MM.1S (cell line): Measurements from ENCODE around the gene DENND4A.

ENCODE experiments used
- DNase-seq: peaks from one replicate; pipeline ENCODE4 v3.0.0-alpha.2; 2015
- H2AFZ ChIP-seq: fragments of 300-600 bp; sonication (generic); 2 replicates; pipeline ENCODE4 v1.6.0; 2016; ENCODE audit warnings: antibody characterized with exemption, low read length
- H3F3A ChIP-seq: fragments of 300-600 bp; sonication (generic); 2 replicates; pipeline ENCODE4 v1.6.1; 2016; ENCODE audit warnings: mild to moderate bottlenecking, antibody characterized with exemption, low read length, moderate library complexity, mixed read lengths; ENCODE audit not compliant: insufficient read depth
- H3K27ac ChIP-seq: fragments of 300-600 bp; sonication (generic); 2 replicates; pipeline ENCODE4 v1.5.1; 2016; ENCODE audit warnings: mild to moderate bottlenecking, low read length
- H3K27me3 ChIP-seq: fragments of 300-600 bp; sonication (generic); replicated peaks from 2 replicates; pipeline ENCODE4 v1.6.0; 2016; ENCODE audit warnings: low read length; ENCODE audit not compliant: insufficient read depth
- H3K36me3 ChIP-seq: fragments of 300-600 bp; sonication (generic); replicated peaks from 2 replicates; pipeline ENCODE4 v1.6.1; 2016; ENCODE audit warnings: mild to moderate bottlenecking, low read length, mixed read lengths; ENCODE audit not compliant: insufficient read depth
- H3K4me1 ChIP-seq: fragments of 300-600 bp; sonication (generic); 2 replicates; pipeline ENCODE4 v1.6.1; 2016; ENCODE audit warnings: low read length, mixed read lengths
- H3K4me2 ChIP-seq: fragments of 300-600 bp; sonication (generic); 2 replicates; pipeline ENCODE4 v1.6.0; 2016; ENCODE audit warnings: low read depth, low read length
- H3K4me3 ChIP-seq: fragments of 300-600 bp; sonication (generic); 2 replicates; pipeline ENCODE4 v1.5.1; 2016; ENCODE audit warnings: low read length, mixed read lengths
- H3K79me2 ChIP-seq: fragments of 300-600 bp; sonication (generic); 2 replicates; pipeline ENCODE4 v1.6.1; 2016; ENCODE audit warnings: mixed run types, low read length, mixed read lengths
- H3K9ac ChIP-seq: fragments of 300-600 bp; sonication (generic); 2 replicates; pipeline ENCODE4 v1.6.1; 2016; ENCODE audit warnings: low read length, mixed read lengths
- H3K9me2 ChIP-seq: fragments of 300-600 bp; sonication (generic); replicated peaks from 2 replicates; pipeline ENCODE4 v1.6.1; 2016; ENCODE audit warnings: mild to moderate bottlenecking, low read length, mixed read lengths; ENCODE audit not compliant: insufficient read depth
- H3K9me3 ChIP-seq: fragments of 300-600 bp; sonication (generic); replicated peaks from 2 replicates; pipeline ENCODE4 v1.6.1; 2016; ENCODE audit warnings: mild to moderate bottlenecking, low read length, mixed read lengths; ENCODE audit not compliant: insufficient read depth
- H4K20me1 ChIP-seq: fragments of 300-600 bp; sonication (generic); 2 replicates; pipeline ENCODE4 v1.6.1; 2016; ENCODE audit warnings: mild to moderate bottlenecking, low read length, moderate library complexity, mixed read lengths; ENCODE audit not compliant: insufficient read depth
- CTCF ChIP-seq: fragments of 300-600 bp; sonication (generic); IDR thresholded peaks from 2 replicates; pipeline ENCODE4 v1.5.1; 2016; ENCODE audit warnings: antibody characterized with exemption, low read length, mixed read lengths
- EZH2 ChIP-seq: fragments of 300-600 bp; sonication (generic); optimal IDR thresholded peaks from 2 replicates; pipeline ENCODE3; 2017; ENCODE audit warnings: low read depth, mild to moderate bottlenecking, antibody characterized with exemption, low read length, mixed read lengths
- EZH2phosphoT487 ChIP-seq: fragments of 300-600 bp; sonication (generic); IDR thresholded peaks from 2 replicates; pipeline ENCODE4 v1.6.1; 2018; ENCODE audit warnings: antibody characterized with exemption, low read length

Gene DENND4A

GRCh38 chr15:65680544-65680943 is 111.5 kb downstream of the DENND4A start:
- no peaks in the 10 kb centered on the region for H4K20me1 ChIP-seq
- no peak for DNase-seq
- H3K4me2 ChIP-seq: no peak overlapping the region
- H3K27ac ChIP-seq: no peak overlapping the region
- H3K4me1 ChIP-seq: no peaks in the 10 kb centered on the region
- H2AFZ ChIP-seq: no peak overlapping the region
- H3F3A ChIP-seq: no peaks in the 10 kb centered on the region
- no peak overlapping the region for H3K4me3 ChIP-seq
- H3K79me2 ChIP-seq: no peaks in the 10 kb centered on the region
- H3K9me2 ChIP-seq: no peaks in the 10 kb centered on the region
- H3K9ac ChIP-seq: no peak overlapping the region
- H3K27me3 ChIP-seq: no peaks in the 10 kb centered on the region
- H3K9me3 ChIP-seq: no peaks in the 10 kb centered on the region
- TF ChIP-seq CTCF: no peak
- no peaks in the 10 kb centered on the region for H3K36me3 ChIP-seq

GRCh38 chr15:65676123-65676522 is 116.0 kb downstream of the DENND4A start:
- Histone ChIP-seq H3K36me3 (no peaks in the 10 kb centered on the region), H3K9me3 (no peaks in the 10 kb centered on the region), H3K79me2 (no peaks in the 10 kb centered on the region), H3K9ac (no peak overlapping the region), H3F3A (no peaks in the 10 kb centered on the region), H3K4me2 (no peak overlapping the region), H2AFZ (no peak overlapping the region), H3K9me2 (no peaks in the 10 kb centered on the region), H3K27me3 (no peaks in the 10 kb centered on the region), H3K4me1 (no peaks in the 10 kb centered on the region), H3K27ac (no peak overlapping the region), H3K4me3 (no peak overlapping the region), H4K20me1 (no peaks in the 10 kb centered on the region)
- TF ChIP-seq EZH2phosphoT487 (no peak), CTCF (no peak), EZH2 (no peak)
- DNase-seq: no peak

- Histone ChIP-seq H4K20me1 (no peaks in the 10 kb centered on the region), H3K4me3 (no peak overlapping the region), H3K36me3 (no peaks in the 10 kb centered on the region), H3K4me1 (no peaks in the 10 kb centered on the region), H3K9me2 (no peaks in the 10 kb centered on the region), H3K27me3 (no peaks in the 10 kb centered on the region), H3K4me2 (no peak overlapping the region), H3K79me2 (no peaks in the 10 kb centered on the region), H3F3A (no peaks in the 10 kb centered on the region), H3K27ac (no peak overlapping the region), H3K9ac (no peak overlapping the region), H3K9me3 (no peaks in the 10 kb centered on the region), H2AFZ (no peak overlapping the region)
- no peak for DNase-seq
- TF ChIP-seq EZH2phosphoT487: no peak
- no peak for TF ChIP-seq EZH2
- TF ChIP-seq CTCF: no peak
Observed at GRCh38 chr15:65675551-65675950, 116.5 kb downstream of the DENND4A start.

- Histone ChIP-seq H3K27me3 (no peaks in the 10 kb centered on the region), H3K9me2 (no peaks in the 10 kb centered on the region), H3K4me3 (no peak overlapping the region), H2AFZ (no peak overlapping the region), H3K4me2 (no peak overlapping the region), H3K27ac (no peak overlapping the region), H3F3A (no peaks in the 10 kb centered on the region), H3K79me2 (no peaks in the 10 kb centered on the region), H4K20me1 (no peaks in the 10 kb centered on the region), H3K9me3 (no peaks in the 10 kb centered on the region), H3K4me1 (no peaks in the 10 kb centered on the region), H3K36me3 (no peaks in the 10 kb centered on the region; the same call in 1 of the 2 replicates), H3K9ac (no peak overlapping the region)
- TF ChIP-seq CTCF: no peak
- TF ChIP-seq EZH2phosphoT487: no peak
- no peak for TF ChIP-seq EZH2
- DNase-seq: no peak
Observed at GRCh38 chr15:65666257-65666656, 125.8 kb downstream of the DENND4A start.
